Mesothelial cell of epicardium (in vitro differentiated cells): ENCODE measurements around the gene NOP10. TPM values are rescaled to one million over a fixed set of nuclear protein-coding genes. Genes with fewer than 3 reads are reported as not detected.

Source experiments
- DNase-seq, 2 experiments: peaks; one replicate each; pipeline ENCODE4 v3.0.0; 2021; ENCODE audit warnings: low spot score in 2 of 2; ENCODE audit not compliant: unreplicated experiment in 2 of 2
- H3K27ac Mint-ChIP-seq: 2 replicates; pipeline ENCODE4 v1.8.0; 2021; ENCODE audit warnings: mixed read lengths
- H3K27me3 Mint-ChIP-seq: 2 replicates; pipeline ENCODE4 v1.8.0; 2021; ENCODE audit warnings: low read depth, mixed read lengths
- H3K36me3 Mint-ChIP-seq: 2 replicates; pipeline ENCODE4 v1.8.0; 2021; ENCODE audit warnings: mixed read lengths
- H3K4me1 Mint-ChIP-seq: 2 replicates; pipeline ENCODE4 v1.8.0; 2021; ENCODE audit warnings: mixed read lengths
- H3K4me3 Mint-ChIP-seq: 2 replicates; pipeline ENCODE4 v1.8.0; 2021; ENCODE audit warnings: mild to moderate bottlenecking, moderate library complexity, mixed read lengths
- H3K9me3 Mint-ChIP-seq: 2 replicates; pipeline ENCODE4 v1.8.0; 2021; ENCODE audit warnings: mixed read lengths
- total RNA-seq: library from RNA; stranded (reverse); gene quantifications from 3 replicates; pipeline ENCODE4 v1.2.1, GENCODE V29; 2021
- TF ChIP-seq, protein P1 (sequence below): fragments of 200-600 bp; sonication (generic); IDR thresholded peaks from one replicate; pipeline ENCODE4 v1.5.0; 2021; ENCODE audit warnings: antibody characterized with exemption; ENCODE audit not compliant: unreplicated experiment

Gene NOP10
- total RNA-seq, 1 donor from 2014 or later, result 88.9 TPM

DNA sequence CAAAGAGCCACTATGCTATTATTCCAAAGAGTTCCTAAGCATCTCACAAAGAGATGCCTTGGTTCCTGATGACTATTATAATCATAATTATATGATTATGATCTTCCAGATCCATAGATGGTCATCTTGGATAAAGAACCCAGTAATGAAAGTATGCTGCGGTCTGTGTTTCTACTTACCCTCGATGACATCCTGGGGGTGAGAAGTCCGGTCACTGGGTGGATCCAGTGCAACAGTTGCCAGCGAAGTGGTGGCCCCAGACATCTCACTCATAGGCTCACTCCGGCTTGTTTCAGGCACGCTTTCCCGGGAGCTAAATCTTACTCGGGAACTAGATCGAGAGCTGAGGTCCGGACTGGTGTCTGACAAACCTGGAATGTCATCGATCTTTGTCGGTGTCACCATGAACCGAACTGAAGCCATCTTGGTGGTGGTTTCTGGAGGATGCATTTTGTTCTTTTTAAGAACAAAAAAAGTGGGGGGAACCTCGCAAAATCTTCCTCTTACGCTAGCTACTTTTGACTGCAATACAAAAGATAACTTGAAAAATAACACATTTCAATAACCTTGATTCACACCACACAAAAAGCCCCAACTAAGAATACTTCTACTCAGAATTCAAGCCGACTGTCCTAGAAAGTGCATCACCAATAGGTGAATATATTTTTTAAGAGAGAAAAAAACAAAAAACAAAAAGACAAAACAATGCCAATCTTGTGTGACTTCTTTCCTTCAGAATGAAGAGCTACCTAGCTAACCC lies 6.5 kb downstream of the NOP10 start:
- peak overlapping the region; percentile 95 for H3K4me3 Mint-ChIP-seq
- H3K9me3 Mint-ChIP-seq, result no peaks in the 10 kb centered on the region
- TF ChIP-seq, protein P1, sequence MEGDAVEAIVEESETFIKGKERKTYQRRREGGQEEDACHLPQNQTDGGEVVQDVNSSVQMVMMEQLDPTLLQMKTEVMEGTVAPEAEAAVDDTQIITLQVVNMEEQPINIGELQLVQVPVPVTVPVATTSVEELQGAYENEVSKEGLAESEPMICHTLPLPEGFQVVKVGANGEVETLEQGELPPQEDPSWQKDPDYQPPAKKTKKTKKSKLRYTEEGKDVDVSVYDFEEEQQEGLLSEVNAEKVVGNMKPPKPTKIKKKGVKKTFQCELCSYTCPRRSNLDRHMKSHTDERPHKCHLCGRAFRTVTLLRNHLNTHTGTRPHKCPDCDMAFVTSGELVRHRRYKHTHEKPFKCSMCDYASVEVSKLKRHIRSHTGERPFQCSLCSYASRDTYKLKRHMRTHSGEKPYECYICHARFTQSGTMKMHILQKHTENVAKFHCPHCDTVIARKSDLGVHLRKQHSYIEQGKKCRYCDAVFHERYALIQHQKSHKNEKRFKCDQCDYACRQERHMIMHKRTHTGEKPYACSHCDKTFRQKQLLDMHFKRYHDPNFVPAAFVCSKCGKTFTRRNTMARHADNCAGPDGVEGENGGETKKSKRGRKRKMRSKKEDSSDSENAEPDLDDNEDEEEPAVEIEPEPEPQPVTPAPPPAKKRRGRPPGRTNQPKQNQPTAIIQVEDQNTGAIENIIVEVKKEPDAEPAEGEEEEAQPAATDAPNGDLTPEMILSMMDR, result no peak
- H3K36me3 Mint-ChIP-seq, result peaks cover 9% of the 10 kb centered on the region
- peak overlapping the region; percentile 75 for H3K27ac Mint-ChIP-seq
- H3K4me1 Mint-ChIP-seq, result peaks cover 34% of the 10 kb centered on the region
- DNase-seq, result no peak
- H3K27me3 Mint-ChIP-seq, result no peaks in the 10 kb centered on the region

DNA sequence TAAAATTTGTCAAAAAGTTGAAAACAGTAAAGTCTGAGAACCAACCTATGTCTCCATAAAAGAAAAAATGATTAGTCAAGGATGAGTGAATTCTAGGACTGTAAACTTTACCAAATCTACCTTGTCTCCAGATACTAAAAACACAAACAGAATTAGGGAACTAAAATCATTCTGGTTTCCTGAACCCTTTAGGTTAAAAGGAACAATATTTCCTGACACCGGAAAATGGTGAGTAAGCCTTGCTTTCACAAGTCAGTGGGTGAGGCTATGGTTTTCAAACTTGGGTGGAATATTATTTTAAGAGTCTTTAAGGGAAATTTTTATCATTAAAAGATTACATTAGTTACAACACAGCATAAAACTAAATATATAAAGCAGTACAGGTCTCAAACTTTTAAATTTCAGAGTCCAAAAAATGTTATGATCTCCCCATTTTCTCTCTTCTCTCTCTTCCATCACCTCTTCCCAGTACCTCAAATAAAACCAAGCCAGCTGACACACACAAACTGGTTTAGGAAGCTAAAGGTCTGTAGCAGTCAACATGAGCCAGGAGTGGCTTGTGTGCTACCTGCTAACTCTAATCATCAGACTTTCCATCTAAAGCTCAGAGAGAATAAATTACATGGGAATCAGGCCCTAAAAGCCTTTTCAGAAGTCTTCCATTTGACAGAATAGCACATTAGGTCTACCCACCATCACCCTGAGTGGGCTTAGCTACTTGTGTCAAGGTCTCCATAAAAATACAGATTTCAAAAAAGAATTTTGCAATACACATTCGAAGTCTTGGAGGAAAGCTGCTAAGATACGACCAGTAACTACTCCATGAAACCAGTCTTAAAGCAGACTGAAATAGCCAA lies 7.5 kb downstream of the NOP10 start:
- Mint-ChIP-seq H3K27ac (no peak overlapping the region), H3K9me3 (no peaks in the 10 kb centered on the region), H3K4me3 (no peak overlapping the region), H3K4me1 (peaks cover 30% of the 10 kb centered on the region), H3K27me3 (no peaks in the 10 kb centered on the region), H3K36me3 (peaks cover 5% of the 10 kb centered on the region)
- DNase-seq, result no peak
- TF ChIP-seq, protein P1, result no peak

DNA sequence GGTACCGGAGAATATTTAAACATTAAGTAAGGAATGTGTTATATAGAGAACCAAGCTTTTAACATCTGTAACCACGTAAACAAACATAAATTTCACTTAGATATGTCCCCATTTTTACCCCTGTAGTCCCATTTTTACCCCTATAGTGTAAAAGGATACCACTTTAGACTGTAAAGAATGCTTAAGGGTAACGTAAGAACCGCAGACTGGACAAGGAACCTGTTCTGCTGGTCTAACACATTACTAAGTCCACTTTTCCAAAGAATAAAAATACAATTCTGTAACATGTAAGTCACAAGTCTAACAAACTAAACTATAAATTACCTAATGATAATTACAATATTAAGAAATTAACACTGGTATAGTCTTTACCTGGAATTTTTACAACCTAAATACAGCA lies 8.3 kb downstream of the NOP10 start:
- H3K27me3 Mint-ChIP-seq, result no peaks in the 10 kb centered on the region
- no peak overlapping the region for H3K4me3 Mint-ChIP-seq
- no peak overlapping the region for H3K27ac Mint-ChIP-seq
- peaks cover 26% of the 10 kb centered on the region for H3K4me1 Mint-ChIP-seq
- no peaks in the 10 kb centered on the region for H3K36me3 Mint-ChIP-seq
- no peak for DNase-seq
- no peaks in the 10 kb centered on the region for H3K9me3 Mint-ChIP-seq
- TF ChIP-seq, protein P1, result no peak

DNA sequence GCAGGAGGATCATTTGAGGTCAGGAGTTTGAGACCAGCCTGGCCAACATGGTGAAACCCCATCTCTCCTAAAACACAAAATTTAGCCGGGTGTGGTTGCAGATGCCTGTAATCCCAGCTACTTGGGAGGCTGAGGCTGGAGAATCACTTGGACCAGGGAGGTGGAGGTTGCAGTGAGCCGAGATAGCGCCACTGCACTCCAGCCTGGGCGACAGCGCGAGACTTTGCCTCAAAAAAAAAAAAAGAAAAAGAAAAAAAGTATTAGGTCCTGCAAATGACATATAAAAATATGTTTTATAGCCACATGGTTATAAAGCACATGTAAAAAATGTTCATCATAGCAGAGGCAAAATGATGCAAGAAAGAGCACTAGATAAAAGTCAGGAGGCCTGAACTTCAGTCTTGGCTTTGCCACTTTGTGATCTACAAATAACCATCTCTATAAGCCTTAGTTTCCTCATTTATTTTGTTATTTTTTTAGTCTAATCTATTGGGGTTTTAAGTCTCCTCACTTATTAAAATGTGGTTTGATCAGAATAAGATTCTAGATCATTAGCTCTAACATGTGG lies 10.3 kb downstream of the NOP10 start:
- DNase-seq, result no peak
- H3K36me3 Mint-ChIP-seq, result no peaks in the 10 kb centered on the region
- TF ChIP-seq, protein P1, result no peak
- no peak overlapping the region for H3K4me3 Mint-ChIP-seq
- H3K4me1 Mint-ChIP-seq, result peaks cover 22% of the 10 kb centered on the region
- no peaks in the 10 kb centered on the region for H3K9me3 Mint-ChIP-seq
- no peaks in the 10 kb centered on the region for H3K27me3 Mint-ChIP-seq
- H3K27ac Mint-ChIP-seq, result no peak overlapping the region

DNA sequence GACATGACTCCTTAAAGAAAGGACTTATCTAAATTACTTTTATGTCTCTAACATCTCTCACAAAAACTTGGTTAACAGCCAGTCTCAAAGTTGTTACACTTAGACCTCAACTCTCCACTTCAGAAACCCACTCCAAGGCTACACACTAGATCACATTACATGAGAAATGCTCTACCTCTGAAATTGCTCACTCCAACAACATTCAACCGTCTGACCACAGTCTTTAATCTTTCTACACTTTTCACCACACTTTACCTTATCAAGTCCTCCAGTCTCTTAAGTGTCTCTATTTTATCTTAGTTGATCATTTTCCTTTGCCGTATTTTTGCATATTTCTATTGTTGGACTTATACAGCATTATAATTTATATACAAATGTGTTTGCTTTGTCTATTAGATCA lies 11.1 kb downstream of the NOP10 start:
- Mint-ChIP-seq H3K27ac (no peak overlapping the region), H3K4me1 (peaks cover 18% of the 10 kb centered on the region), H3K9me3 (no peaks in the 10 kb centered on the region), H3K4me3 (no peak overlapping the region), H3K36me3 (no peaks in the 10 kb centered on the region), H3K27me3 (no peaks in the 10 kb centered on the region)
- DNase-seq, result no peak
- TF ChIP-seq, protein P1, result no peak
